ENCODE measurements around the gene EPHB1.

EPHB1 gene

GRCh38 chr3:134854254-134854653, 59.2 kb downstream of the EPHB1 start:
- DNase-seq = no peak

- no peak for DNase-seq
Observed at GRCh38 chr3:134857356-134857755, 62.3 kb downstream of the EPHB1 start.

- no peak for DNase-seq
Observed at GRCh38 chr3:134857776-134858362, 62.8 kb downstream of the EPHB1 start.

- DNase-seq = no peak
Observed at GRCh38 chr3:134858441-134859035, 63.5 kb downstream of the EPHB1 start.

GRCh38 chr3:134859341-134859740, 64.3 kb downstream of the EPHB1 start:
- DNase-seq = no peak

- DNase-seq = no peak
Observed at GRCh38 chr3:134860141-134860540, 65.1 kb downstream of the EPHB1 start.

- no peak for DNase-seq
Observed at GRCh38 chr3:134863915-134864314, 68.9 kb downstream of the EPHB1 start.

- no peak for DNase-seq
Observed at GRCh38 chr3:134864636-134865035, 69.6 kb downstream of the EPHB1 start.

GRCh38 chr3:134867277-134867676, 72.2 kb downstream of the EPHB1 start:
- DNase-seq = no peak

- DNase-seq = no peak
Observed at GRCh38 chr3:134869153-134869726, 74.2 kb downstream of the EPHB1 start.

GRCh38 chr3:134871818-134872217, 76.8 kb downstream of the EPHB1 start:
- DNase-seq = no peak

- DNase-seq = no peak
Observed at GRCh38 chr3:134872440-134873388, 77.7 kb downstream of the EPHB1 start.

- DNase-seq = no peak
Observed at GRCh38 chr3:134873789-134874188, 78.7 kb downstream of the EPHB1 start.

GRCh38 chr3:134874737-134875413, 79.8 kb downstream of the EPHB1 start:
- no peak for DNase-seq

GRCh38 chr3:134876836-134877235, 81.8 kb downstream of the EPHB1 start:
- DNase-seq = no peak

GRCh38 chr3:134877788-134878187, 82.7 kb downstream of the EPHB1 start:
- no peak for DNase-seq

GRCh38 chr3:134879990-134880389, 84.9 kb downstream of the EPHB1 start:
- no peak for DNase-seq

GRCh38 chr3:134880431-134880830, 85.4 kb downstream of the EPHB1 start:
- DNase-seq = no peak

GRCh38 chr3:134881305-134881704, 86.2 kb downstream of the EPHB1 start:
- no peak for DNase-seq

- DNase-seq = no peak
Observed at GRCh38 chr3:134883697-134884385, 88.8 kb downstream of the EPHB1 start.

GRCh38 chr3:134885877-134886621, 91.0 kb downstream of the EPHB1 start:
- DNase-seq = no peak

GRCh38 chr3:134886991-134887390, 91.9 kb downstream of the EPHB1 start:
- DNase-seq = no peak
